ENCODE measurements around the gene SLC35F6.
A peak's percentile ranks its signal among the peaks of the same experiment; 100 is the strongest.

SLC35F6 gene

GRCh38 chr2:26776195-26776800 is 12.2 kb downstream of the SLC35F6 start:
- DNase-seq (ENCODE audit: low read depth), result no peak

GRCh38 chr2:26778098-26778497 is 14.0 kb downstream of the SLC35F6 start:
- no peak for DNase-seq (ENCODE audit: low read depth)
- H3K4me3 ChIP-seq (ENCODE audit: low read length), result no peak overlapping the region
- no peak for TF ChIP-seq CTCF (conservative IDR thresholded peaks at IDR 0.05; ENCODE audit: low read length)

More at GRCh38 chr2:26776195-26776800, 12.2 kb downstream of the SLC35F6 start:
- H3K4me3 ChIP-seq (ENCODE audit: low read length), result no peak overlapping the region
- TF ChIP-seq CTCF (conservative IDR thresholded peaks at IDR 0.05; ENCODE audit: low read length), result no peak

- TF ChIP-seq CTCF (conservative IDR thresholded peaks at IDR 0.05; ENCODE audit: low read length), result no peak
- H3K4me3 ChIP-seq (ENCODE audit: low read length), result no peak overlapping the region
- DNase-seq (ENCODE audit: low read depth), result no peak
Measured at GRCh38 chr2:26778507-26778906, 14.4 kb downstream of the SLC35F6 start.

GRCh38 chr2:26780203-26780760 is 16.2 kb downstream of the SLC35F6 start:
- TF ChIP-seq CTCF (conservative IDR thresholded peaks at IDR 0.05; ENCODE audit: low read length), result no peak
- no peak overlapping the region for H3K4me3 ChIP-seq (ENCODE audit: low read length)
- no peak for DNase-seq (ENCODE audit: low read depth)

DNA sequence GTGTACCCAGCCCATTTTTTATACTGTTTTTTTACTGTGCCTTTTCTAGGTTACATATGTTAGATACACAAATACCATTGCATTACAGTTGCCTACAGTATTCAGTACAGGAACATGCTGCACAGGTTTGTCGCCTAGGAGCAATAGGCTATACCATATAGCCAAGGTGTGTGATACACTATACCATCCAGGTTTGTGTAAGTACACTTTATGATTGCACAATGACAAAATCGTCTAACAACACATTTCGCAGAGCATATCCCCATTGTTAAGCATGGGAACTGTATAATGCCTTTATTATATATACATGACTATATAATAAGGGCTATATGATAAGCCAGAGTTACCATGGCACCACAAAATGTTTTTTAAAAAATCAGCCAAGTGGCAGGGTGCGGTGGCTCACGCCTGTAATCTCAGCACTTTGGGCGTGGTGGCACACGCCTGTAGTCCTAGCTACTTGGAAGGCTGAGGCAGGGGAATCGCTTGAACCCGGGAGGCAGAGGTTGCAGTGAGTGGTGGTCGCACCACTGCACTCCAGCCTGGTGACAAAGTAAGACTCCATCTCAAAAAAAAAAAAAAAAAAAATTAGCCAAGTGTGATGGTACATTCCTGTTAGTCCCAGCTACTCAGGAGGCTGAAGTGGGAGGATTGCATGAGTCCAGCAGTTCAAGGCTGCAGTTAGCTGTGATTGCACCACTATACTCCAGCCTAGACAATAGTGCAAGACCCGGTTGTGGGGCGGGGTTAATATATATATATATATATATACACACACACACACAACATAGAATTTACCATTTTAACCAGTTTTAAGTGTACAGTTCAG is 19.0 kb downstream of the SLC35F6 start:
- no peak overlapping the region for H3K4me3 ChIP-seq (ENCODE audit: low read length)
- no peak for TF ChIP-seq CTCF (conservative IDR thresholded peaks at IDR 0.05; ENCODE audit: low read length)
- no peak for DNase-seq (ENCODE audit: low read depth)

DNA sequence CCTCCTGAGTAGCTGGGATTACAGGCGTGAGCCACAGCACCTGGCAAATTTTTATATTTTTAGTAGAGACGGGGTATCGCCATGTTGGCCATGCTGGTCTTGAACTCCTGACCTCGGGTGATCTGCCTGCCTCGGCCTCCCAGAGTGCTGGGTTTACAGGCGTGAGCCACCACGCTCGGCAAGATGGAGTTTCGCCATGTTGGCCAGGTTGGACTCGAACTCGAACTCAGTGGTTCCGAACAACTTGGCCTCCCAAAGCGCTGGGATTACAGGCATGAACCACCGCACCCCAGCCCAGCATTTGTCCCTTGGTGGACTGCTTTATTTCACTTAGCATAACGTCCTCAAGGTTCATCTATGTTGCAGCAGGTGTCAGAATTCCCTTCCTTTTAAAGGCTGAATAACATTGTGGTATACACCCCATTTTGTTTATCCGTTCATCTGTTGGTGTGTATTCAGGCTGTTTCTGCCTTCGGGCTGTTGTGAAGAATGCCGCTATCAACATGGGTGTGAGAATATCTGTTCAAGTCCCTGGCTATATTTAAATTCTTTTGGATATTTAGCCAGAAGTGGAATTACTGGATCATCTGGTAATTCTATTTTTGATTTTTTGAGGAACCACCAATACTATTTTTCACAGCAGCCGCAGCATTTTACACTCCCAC is 20.6 kb downstream of the SLC35F6 start:
- no peak for TF ChIP-seq CTCF (conservative IDR thresholded peaks at IDR 0.05; ENCODE audit: low read length)
- DNase-seq (ENCODE audit: low read depth), result no peak
- peak overlapping the region; percentile 67 for H3K4me3 ChIP-seq (ENCODE audit: low read length)
